Measurements from ENCODE around the gene PAQR7.

- TF ChIP-seq CTCF (IDR thresholded peaks at IDR 0.05; ENCODE audit: insufficient read depth, low read depth, low read length), result no peak
- TF ChIP-seq EZH2 (IDR thresholded peaks at IDR 0.05; ENCODE audit: insufficient read depth, low read length), result no peak
Measured at GRCh38 chr1:25897754-25898153, 22.2 kb upstream of the PAQR7 start.

Measured in astrocyte (in vitro differentiated cells and primary cell).